GM12874 (cell line): ENCODE measurements around the gene LNP1.

ENCODE experiments used
- TF ChIP-seq, protein P1 (sequence below): IDR thresholded peaks from 2 replicates; pipeline ENCODE4 v1.5.1; 2011; ENCODE audit warnings: low read depth, mild to moderate bottlenecking, control low read depth, low read length, moderate library complexity; ENCODE audit not compliant: insufficient read depth

Gene LNP1

DNA sequence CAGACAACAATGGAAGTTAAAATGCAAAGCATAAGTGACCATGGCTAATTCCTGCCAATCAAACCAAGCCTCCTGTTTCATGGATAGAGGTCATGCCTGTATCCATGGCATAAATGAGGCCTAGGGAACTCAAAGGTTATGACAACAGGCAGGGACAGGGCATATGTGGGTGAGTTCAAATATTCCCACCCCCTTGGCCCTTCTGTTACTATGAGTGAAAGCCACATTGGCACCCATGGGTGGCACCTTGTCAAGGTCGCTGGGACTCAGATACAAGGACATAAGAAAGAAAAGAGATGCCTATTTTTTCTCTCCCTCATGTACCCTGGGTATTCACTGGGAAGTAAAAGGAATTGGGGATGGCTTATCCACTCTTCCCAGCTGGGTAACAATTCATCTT lies 65.8 kb downstream of the LNP1 start:
- TF ChIP-seq, protein P1, sequence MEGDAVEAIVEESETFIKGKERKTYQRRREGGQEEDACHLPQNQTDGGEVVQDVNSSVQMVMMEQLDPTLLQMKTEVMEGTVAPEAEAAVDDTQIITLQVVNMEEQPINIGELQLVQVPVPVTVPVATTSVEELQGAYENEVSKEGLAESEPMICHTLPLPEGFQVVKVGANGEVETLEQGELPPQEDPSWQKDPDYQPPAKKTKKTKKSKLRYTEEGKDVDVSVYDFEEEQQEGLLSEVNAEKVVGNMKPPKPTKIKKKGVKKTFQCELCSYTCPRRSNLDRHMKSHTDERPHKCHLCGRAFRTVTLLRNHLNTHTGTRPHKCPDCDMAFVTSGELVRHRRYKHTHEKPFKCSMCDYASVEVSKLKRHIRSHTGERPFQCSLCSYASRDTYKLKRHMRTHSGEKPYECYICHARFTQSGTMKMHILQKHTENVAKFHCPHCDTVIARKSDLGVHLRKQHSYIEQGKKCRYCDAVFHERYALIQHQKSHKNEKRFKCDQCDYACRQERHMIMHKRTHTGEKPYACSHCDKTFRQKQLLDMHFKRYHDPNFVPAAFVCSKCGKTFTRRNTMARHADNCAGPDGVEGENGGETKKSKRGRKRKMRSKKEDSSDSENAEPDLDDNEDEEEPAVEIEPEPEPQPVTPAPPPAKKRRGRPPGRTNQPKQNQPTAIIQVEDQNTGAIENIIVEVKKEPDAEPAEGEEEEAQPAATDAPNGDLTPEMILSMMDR, result no peak

GRCh38 chr3:100468676-100469075 lies 67.3 kb downstream of the LNP1 start:
- TF ChIP-seq, protein P1, result no peak

GRCh38 chr3:100470951-100471350 lies 69.6 kb downstream of the LNP1 start:
- TF ChIP-seq, protein P1, result no peak

GRCh38 chr3:100471444-100471843 lies 70.1 kb downstream of the LNP1 start:
- TF ChIP-seq, protein P1, result no peak

- TF ChIP-seq, protein P1, result no peak
These were observed 78.7 kb downstream of the LNP1 start for GRCh38 chr3:100480081-100480480.

DNA sequence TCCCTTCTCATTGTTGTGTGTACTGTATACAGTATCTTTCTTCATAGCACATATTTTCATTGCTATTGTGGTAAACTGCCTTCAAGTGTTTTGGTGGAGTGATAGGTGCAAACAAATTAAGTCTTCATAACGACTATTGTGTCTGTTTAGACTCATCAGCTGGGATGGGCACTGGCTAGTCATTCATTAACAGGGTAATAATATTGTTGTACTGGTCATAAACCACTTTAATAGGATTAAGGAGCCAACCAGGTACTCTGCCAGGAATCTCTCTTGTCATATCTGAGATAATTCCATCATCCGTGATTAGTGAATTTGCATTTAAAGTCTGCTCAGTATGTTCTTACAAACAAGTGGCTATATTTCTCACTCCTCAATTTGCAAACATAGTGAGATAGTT lies 80.8 kb downstream of the LNP1 start:
- TF ChIP-seq, protein P1, result no peak

GRCh38 chr3:100483529-100483928 lies 82.2 kb downstream of the LNP1 start:
- TF ChIP-seq, protein P1, result no peak

DNA sequence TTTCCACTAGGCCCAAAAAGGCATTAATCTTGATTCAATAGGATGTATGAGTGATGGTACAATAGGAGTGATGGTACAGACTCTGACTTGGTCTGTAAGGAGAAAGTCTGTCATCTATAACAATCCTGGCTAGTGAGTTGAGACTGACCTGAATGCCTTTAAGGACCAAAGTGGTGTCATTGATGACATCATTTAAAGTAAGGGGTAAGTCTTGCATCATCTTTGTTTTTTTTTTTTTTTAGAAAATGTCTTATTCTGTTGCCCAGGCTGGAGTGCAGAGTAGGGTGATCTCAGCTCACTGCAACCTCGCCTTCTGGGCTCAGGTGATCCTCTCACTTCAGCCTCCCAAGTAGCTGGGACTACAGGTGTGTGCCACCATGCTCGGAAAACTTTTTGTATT lies 85.5 kb downstream of the LNP1 start:
- TF ChIP-seq, protein P1, result no peak
